ENCODE measurements around the gene USPL1.
"Not testable (repeated sequence)": the region's sequence is repeated elsewhere in the genome, so short reads cannot be mapped to it uniquely, and the experiment has no call there.

The USPL1 gene

DNA sequence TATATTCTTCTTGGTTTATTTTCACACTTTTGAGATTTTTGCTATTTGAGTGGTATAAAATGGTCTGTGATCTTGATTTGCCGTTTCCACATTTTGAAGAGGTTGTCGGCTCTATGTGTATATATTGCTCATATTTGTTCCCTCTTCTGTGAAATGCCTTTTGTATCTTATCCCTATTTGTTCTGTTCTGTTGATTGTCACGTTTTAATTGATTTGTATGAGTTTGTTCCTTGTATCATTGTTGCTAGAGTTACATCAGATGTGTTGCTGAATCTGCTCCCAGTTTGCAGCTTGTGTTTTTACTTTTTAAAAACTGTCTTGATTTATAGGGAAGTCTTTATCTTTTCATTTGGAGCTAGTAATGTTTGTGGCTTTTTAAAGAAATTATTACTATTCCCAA, 17.1 kb downstream of the USPL1 start:
- no peak for DNase-seq (ENCODE audit: low read depth)

DNA sequence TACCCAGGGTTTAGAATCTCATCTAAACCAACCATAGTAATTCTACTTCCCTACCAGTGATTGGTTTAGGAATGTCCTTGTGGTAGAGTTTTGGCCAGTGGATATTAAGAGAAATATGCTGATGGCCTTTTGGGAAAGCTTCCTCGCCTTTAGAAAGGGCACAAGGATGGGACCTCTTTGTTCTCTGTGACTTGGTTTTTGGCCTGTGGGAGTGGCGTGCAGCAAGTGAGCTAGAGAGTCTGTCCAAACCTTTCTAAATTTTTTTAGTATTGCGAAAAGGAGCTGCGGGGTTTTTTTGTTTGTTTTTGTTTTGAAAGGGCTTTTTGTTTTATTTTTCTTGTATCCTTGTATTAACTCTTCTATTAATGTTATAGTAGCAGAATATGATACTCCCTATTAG, 20.6 kb downstream of the USPL1 start:
- no peak for TF ChIP-seq CTCF (IDR thresholded peaks at IDR 0.05; ENCODE audit: control insufficient read depth, extremely low read depth, insufficient read depth)

More for the DNA sequence above, 17.1 kb downstream of the USPL1 start:
- H3K4me3 ChIP-seq (ENCODE audit: low read depth, low read length), result no peak overlapping the region
- TF ChIP-seq CTCF (IDR thresholded peaks at IDR 0.05; ENCODE audit: control insufficient read depth, extremely low read depth, insufficient read depth), result no peak

GRCh38 chr13:30639671-30640070, 22.0 kb downstream of the USPL1 start:
- H3K4me3 ChIP-seq (ENCODE audit: low read depth, low read length), result no peak overlapping the region
- DNase-seq (ENCODE audit: low read depth), result no peak
- TF ChIP-seq CTCF (IDR thresholded peaks at IDR 0.05; ENCODE audit: control insufficient read depth, extremely low read depth, insufficient read depth), result no peak

More for the DNA sequence above, 20.6 kb downstream of the USPL1 start:
- no peak overlapping the region for H3K4me3 ChIP-seq (ENCODE audit: low read depth, low read length)
- no peak for DNase-seq (ENCODE audit: low read depth)

GRCh38 chr13:30641173-30641572, 23.5 kb downstream of the USPL1 start:
- not testable (repeated sequence) for DNase-seq (ENCODE audit: low read depth); H3K4me3 ChIP-seq (ENCODE audit: low read depth, low read length)

- no peak overlapping the region for H3K4me3 ChIP-seq (ENCODE audit: low read depth, low read length)
- no peak for TF ChIP-seq CTCF (IDR thresholded peaks at IDR 0.05; ENCODE audit: control insufficient read depth, extremely low read depth, insufficient read depth)
- no peak for DNase-seq (ENCODE audit: low read depth)
These were observed 27.9 kb downstream of the USPL1 start for GRCh38 chr13:30645629-30646028.

DNA sequence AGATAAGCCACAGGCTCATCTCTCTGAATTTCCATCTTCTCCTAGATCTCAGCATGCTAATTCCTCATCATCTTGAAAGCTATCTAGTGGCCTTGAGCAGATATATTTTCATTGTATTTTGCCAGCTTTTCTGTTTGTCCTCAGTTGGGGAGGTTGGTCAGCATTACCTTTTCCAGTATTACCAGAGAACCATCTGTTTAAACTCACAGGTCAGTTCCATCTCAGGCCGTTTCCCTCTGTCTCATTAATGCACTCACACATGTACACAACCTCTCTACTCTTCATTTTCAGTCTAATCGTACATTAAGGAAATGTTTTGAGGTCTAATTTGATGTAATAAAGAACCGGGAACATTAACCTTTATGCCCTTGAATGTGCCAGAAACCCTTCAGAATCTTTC, 29.7 kb downstream of the USPL1 start:
- no peak for DNase-seq (ENCODE audit: low read depth)
- TF ChIP-seq CTCF (IDR thresholded peaks at IDR 0.05; ENCODE audit: control insufficient read depth, extremely low read depth, insufficient read depth), result no peak
- no peak overlapping the region for H3K4me3 ChIP-seq (ENCODE audit: low read depth, low read length)

- peak overlapping the region; percentile 25; the same call in 1 of the 2 replicates for H3K4me3 ChIP-seq (ENCODE audit: low read depth, low read length)
- no peak for DNase-seq (ENCODE audit: low read depth)
- TF ChIP-seq CTCF (IDR thresholded peaks at IDR 0.05; ENCODE audit: control insufficient read depth, extremely low read depth, insufficient read depth), result no peak
These were observed 30.3 kb downstream of the USPL1 start for GRCh38 chr13:30647824-30648521.

Measured in LNCaP clone FGC (cell line).